DND-41 (cell line): ENCODE data around the gene LRRC8A.

Experiments used
- CTCF ChIP-seq: IDR thresholded peaks from 2 replicates; pipeline ENCODE4 v1.5.1; 2012; ENCODE audit warnings: borderline replicate concordance, low read length, moderate library complexity, mild to moderate bottlenecking; ENCODE audit not compliant: poor library complexity, severe bottlenecking; ENCODE audit errors: extremely low read depth
- EZH2 ChIP-seq: IDR thresholded peaks from 3 replicates; pipeline ENCODE4 v1.6.1; 2012; ENCODE audit warnings: borderline replicate concordance, low read depth, mild to moderate bottlenecking, moderate library complexity, low read length, inconsistent platforms; ENCODE audit not compliant: severe bottlenecking

- TF ChIP-seq CTCF (no peak), EZH2 (no peak)
These were observed 64.8 kb downstream of the LRRC8A start for GRCh38 chr9:128946571-128947276.
